Activated gamma-delta T cell (primary cell): ENCODE data around the gene NEURL1B.
"Not testable (repeated sequence)": the region's sequence is repeated elsewhere in the genome, so short reads cannot be mapped to it uniquely, and the experiment has no call there.

Experiments used
- DNase-seq: peaks from one replicate; lab custom pipeline; 2025; lab: John Stamatoyannopoulos, UW

NEURL1B gene

DNA sequence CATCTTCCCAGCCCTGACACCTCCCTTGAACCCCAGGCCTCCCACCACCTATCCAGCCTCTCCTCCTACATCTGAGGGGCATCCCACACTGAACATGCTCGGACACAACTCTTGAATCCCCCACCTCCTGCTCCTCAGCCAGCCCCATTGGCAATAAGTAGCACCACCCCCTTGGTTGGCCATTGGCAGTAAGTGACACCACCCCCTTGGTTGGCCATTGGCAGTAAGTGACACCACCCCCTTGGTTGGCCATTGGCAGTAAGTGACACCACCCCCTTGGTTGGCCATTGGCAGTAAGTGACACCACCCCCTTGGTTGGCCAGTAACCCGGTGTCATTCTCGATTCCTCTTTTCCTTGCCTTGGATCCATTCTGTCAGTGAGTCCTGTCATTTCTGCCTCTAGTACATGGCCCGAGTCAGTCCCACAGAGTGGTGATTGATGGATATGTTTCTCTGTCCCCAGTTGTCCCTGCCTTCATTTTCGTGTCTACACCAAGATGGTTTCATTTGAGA, 37.4 kb downstream of the NEURL1B start:
- not testable (repeated sequence) for DNase-seq

DNA sequence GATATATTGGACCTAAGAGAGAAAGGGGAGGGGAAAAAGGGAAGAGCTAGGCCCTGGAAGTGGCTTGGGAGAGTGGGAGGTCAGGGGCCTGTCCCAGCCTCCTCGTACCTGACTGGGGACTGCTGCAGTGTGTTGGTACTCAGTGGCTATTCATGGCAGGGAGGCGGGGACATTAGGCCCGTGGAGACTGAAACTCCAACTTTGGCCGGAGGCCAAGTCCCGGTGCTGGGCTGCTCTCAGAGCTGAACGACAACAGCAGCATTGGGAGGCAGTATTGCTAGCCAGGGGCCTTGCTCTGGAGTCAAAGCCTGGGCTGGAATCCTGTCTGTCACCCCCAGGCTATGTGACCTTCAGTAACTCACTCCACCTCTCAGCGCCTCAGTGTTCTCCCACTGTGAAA, 37.8 kb downstream of the NEURL1B start:
- no peak for DNase-seq

DNA sequence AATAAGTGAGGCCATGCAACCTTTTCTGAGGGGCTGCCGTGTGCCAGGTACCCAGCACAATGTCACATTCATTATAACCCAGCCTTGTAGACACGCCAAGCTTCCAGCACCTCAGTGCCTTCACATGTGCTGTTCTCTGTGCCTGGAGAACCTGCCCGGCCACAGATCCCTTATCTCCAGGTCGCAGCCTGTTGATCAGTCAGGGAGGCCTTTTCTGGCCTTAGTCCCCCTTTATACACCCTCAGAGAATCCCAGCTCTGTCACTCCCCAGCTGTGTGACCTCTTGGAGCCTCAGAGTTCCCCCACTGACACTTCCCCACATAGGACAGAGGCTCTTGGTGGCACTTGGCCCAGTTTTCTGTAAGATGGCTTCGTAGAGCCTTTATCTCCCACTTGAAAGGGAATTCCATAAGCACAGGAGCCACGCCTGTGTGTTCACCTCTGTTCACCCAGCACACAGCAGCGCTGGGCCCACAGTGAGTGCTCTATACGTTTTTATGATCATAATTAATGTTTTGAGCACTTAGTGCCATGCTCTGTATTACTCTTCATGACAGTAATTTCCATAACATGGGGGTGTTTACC, 38.7 kb downstream of the NEURL1B start:
- DNase-seq = no peak

DNA sequence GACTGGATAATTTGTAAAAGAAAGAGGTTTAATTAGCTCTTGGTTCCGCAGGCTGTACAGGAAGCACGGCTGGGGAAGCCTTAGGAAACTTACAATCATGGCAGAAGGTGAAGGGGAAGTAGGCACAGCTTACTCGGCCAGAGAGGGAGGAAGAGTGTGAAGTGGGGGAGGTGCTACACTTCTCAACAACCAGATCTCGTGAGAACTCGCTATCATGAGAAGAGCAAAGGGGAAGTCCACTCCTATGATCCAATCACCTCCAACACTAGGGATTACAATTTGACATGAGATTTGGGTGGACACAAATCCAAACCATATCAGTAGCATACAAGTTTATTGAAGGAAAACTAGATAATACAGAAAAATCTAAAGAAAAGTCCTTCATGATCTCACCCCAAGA, 39.9 kb downstream of the NEURL1B start:
- no peak for DNase-seq

DNA sequence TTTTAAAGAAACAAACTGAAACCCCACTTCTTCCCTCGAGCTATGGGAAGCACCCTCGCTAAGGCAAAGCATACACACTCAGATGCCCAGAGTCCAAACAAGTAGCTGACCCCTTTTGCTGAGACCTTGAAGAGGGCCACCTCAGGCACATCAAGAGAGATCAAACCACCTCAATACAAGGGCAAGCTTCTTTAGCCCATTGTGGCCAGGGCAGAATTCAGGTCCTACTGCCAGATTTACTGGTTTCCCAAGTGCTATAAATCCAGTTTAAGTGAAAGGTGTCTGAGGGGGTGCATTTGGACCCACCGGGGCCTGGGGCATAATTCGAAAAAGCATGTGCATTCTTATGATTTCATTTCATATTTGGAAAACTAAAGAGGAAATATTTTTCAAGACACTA, 40.4 kb downstream of the NEURL1B start:
- no peak for DNase-seq

DNA sequence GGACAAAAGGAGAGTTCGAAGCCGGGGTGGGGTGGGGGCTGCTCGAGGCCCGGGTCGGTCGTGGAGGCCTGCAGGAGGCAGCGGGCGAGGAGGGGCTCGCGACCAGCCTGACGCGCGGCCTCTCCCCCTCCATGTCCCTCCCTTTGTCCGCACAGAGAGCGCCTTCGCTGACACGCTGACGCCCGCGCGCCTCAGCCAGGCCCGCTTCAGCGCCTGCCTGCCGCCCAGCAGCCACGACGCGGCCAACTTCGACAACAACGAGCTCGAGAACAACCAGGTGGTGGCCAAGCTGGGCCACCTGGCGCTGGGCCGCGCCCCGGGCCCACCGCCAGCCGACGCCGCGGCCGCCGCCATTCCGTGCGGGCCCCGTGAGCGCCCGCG, 42.2 kb downstream of the NEURL1B start:
- no peak for DNase-seq

DNA sequence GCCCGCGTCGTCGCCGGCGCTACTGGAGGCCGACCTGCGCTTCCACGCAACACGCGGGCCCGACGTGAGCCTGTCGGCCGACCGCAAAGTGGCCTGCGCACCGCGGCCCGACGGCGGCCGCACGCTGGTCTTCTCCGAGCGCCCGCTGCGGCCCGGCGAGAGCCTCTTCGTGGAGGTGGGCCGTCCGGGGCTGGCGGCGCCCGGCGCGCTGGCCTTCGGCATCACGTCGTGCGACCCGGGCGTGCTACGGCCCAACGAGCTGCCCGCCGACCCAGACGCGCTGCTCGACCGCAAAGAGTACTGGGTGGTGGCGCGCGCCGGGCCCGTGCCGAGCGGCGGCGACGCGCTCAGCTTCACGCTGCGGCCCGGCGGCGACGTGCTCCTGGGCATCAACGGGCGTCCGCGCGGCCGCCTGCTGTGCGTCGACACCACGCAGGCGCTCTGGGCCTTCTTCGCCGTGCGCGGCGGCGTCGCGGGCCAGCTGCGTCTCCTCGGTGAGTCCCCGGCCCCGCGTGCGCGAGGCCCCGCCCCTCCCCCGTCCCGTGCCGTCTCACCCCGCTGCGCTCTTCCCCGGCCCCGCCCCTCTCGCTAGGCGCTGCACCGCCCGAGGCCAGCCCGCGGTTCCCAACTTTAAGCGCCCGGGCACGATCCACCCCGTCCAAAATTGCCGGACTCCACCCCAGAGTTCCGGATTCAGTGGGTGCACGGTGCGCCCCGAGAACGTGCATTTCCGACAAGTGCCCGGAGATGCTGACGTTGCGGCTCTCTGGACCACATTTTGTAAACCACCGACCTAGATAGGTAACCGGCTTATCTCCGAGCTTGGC, 42.8 kb downstream of the NEURL1B start:
- peak; percentile 39 for DNase-seq

DNA sequence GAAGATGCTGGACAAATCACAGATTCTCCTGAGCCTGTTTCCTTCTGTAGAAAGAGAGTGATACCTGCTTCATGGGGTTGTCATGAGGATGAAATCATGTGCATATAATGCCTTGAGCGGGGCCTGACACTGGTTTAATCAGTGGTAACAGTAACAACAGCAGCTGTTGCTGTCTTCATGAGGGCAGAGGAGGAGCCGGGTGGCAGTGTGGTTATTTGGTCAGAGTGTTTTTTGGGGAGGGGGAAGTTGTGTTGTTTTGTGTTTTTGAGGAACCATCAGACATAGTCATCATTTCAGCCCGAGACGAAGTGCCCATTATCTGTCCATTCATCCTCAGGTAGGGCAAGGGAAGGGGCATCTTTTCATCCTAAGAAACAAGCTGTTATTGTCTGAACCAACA, 44.0 kb downstream of the NEURL1B start:
- no peak for DNase-seq

DNA sequence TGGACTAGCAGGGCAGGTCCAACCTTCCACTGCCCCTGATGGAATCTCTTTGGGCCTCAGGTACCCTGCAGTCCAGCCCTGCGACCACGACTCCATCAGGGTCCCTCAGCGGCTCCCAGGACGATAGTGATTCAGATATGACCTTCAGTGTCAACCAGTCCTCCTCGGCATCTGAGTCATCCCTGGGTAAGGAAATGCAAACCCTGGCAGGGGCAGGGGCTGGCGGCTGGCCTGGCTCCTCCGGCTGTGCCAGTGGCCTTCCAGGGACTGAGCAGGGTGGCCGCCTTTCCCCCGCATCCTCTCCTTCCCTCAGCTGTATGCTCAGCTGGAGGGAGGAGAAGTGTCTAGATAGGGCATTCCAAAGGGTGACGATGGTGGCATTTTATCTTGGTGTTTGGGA, 45.0 kb downstream of the NEURL1B start:
- DNase-seq = no peak

DNA sequence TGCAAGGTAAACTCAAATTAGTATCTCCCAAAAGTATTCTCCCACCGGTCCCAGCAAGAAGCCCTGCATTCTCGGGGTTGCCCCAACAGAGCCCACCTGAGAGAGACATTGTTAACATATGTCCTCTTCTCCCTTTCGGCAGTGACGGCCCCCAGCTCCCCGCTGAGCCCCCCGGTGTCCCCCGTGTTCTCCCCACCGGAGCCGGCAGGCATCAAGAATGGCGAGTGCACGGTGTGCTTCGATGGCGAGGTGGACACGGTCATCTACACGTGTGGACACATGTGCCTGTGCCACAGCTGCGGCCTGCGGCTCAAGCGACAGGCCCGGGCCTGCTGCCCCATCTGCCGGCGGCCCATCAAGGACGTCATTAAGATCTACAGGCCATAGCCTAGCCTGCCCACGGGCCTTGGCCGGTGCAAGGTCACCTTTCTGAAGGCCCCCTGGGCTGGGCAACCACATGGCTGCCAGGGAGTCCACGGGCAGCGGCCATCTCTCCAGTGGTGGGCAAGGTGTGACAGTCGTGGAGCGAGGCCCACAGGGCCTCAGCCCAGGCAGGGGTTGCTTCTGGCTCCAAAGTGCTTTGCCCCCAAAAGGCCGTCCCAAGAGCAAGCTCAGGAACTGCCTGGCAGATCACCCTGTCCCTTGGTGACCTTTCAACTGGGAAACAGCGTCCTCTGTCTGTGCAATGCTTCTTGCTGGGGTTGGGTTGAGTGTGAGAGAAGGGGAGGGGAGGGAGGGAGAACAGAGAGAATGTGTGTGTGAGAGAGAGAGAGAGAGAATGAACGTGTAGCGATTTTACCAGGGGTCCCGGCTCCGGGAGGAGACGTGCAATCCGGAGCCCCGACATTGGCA, 45.7 kb downstream of the NEURL1B start:
- DNase-seq = no peak

DNA sequence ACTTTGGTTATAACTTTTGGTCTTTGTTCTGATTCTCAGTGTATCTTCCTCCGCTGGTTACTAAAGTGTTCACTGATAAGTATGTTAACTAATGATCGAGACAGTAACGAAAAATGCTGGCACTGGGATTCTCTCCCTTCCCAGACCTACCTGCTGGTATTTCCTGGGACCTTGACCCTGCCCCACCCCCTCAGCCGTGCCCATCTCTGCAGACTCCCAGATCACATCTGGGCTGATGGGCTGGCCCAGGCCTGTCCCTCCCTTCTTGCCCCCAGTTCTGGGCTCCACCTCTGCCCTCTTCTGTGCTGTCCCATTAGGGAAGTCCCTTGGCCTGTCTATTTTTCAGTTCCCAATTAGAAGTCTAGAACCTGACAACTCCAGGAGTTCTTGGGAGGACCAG, 46.9 kb downstream of the NEURL1B start:
- DNase-seq = no peak

DNA sequence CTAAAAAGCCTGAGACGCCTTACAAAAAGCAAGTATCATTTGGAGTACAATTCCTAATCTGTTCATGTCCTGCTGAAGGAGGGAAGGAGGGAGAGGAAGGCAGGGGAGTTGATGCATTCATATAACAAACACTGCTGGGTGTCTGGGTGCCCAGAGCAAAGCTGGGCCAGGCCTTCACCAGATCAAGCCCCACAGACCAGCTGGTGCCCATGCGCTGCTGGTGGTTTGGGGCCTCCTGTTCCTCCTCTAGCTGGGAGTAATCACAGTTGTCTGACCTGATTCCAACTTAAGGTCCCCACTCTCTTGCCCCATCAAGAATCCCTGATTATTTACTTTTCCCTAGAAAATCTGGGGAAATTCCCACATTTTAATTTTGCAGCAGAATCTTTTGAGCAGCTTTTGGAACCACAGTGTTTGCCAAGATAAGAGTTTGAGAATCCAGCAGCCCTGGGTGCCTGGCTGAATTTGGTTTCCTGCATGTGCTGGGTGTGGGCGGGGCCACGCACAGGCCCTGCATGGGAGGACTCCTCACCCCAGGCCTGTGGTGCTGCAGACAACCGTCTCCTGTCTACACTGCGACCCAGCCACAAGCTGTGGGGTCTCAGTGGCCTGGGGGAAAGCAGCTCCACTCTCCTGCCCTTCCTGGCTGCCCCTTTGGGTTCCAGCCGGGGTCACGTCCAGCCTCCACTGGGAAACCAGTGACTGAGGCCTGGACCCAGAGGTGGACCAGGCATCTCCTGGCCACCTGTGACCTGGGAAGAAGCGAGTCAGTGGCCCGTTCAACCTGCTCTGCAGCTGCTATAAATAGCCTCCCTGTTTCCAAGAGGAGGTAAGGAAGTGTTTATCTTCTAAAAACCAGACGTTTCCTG, 47.5 kb downstream of the NEURL1B start:
- DNase-seq = no peak

DNA sequence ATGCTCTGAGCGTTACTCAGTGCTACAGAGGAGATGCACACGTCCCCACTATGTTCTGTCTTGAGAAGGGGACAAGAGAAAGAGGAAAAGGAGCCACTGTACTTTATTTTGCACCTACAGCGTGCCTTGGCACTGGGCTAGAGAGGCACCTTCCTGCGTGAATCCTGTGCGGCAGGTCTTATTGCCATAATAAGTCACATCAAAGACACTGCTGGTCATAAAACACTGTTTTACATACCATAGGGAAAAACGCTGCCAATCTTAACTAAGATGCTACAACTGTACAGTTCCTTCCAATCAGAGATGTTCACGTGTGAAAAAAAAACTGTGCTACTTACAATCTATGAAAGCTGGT, 48.1 kb downstream of the NEURL1B start:
- DNase-seq = no peak

DNA sequence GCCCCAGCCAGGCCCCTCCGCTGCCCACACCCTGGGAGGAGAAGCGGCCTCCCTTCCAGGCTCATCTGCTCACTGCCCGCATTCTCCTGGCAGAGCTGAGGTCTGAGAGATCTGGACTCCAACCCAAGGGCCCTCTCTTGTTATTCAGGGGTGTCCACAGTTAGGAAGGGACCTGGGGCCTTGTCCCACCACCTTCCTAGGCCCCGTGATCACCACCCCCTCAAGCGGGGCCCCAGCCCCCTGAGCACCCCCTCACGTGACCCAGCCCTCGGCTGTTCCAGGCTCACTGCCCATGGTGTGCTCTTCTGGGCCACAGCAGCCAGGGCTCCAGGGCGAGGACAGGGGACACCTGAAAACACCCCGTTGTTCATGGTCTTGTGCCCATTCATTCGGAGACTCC, 48.7 kb downstream of the NEURL1B start:
- no peak for DNase-seq

DNA sequence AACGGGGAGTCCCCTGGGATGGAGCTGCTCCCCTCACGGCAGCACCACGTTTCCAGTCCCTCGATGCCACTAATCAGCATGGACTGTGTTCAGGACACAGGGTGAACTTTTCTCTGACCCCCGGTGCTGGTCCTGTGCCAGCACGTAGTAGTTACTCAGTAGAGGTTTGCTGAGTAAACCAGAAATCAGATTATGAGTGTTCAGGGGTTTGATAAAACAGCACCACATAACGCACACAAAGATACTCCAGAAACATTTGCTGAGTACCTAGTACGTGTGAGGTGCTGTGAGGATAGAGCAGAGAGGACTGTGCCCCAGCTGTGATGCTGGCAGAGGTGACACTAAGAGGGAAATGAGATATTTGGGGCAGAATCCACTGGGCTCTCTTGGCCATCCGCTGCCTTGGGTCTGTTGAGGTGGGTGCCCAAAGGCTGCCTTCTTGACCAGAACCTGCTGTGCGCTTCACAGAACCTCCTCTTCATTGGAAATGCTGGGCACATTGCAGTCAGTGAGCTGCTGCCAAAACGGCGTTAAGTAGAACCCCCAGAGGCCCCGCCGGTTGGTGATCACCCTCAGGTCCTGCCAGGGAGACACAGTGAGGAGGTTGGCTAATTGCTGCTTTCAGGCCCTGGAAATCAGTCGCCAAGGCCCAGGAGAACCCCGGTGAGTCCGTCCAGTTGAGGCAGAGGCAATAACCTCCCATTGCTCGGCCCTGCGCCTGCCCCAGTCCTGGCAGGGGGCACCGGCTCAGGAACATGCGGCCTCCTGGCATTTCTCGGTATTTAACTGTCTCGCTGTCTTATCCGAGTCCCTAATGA, 49.4 kb downstream of the NEURL1B start:
- no peak for DNase-seq

DNA sequence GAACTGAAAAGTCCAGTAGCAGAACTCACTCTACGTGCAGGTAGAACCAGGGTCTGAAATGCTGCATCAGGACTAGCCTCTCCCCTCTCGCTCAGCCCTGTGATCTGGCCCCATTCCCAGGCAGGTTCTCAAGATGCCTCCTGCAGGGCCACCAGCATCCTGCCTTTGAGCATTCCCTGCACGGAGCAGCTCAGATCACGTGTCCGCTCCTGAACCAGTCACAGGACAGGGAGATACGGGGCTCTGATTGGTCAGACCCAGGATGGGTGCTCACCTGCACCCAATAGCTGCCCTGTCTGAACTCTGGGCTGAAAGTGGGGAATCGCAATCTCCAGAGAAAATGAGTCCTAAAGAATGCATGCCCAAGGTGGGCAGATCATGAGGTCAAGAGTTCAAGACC, 50.8 kb downstream of the NEURL1B start:
- no peak for DNase-seq

DNA sequence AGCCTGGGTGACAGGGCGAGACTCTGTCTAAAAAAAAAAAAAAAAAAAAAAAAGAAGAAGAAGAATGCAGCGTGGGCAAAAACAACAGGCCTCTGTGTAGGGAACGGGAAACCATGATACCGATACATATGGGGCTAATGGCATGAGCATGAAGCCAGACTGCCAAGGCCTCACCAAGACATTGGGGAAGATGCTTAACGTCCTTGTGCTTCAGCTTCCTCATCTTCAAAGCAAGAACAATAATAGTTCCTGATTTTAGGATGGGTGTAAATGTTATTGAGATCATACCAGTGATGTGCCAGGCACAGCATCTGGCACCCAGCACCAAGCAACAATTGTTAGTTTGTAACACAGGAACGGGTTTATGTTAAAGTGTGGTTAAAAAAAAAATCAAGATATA, 51.4 kb downstream of the NEURL1B start:
- no peak for DNase-seq

DNA sequence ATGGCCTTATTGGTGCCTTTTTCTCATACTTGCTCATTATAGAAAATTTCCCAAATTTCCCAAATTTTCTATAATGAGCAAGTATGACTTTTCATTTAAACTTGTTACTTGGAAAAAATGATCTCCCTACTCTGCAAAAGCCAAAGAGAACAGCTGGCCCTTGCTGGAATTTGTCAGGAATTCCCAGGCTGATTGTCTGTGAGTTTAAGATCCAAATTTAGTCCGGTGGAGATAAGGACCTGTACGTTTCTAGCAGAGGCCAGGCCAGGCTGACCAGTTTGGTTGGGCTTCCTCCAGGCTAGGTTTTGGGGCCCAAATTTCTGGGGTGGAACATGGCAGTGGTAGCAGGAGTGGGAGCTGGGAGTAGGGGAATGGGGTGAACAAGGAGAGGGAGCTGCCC, 51.9 kb downstream of the NEURL1B start:
- DNase-seq = no peak

DNA sequence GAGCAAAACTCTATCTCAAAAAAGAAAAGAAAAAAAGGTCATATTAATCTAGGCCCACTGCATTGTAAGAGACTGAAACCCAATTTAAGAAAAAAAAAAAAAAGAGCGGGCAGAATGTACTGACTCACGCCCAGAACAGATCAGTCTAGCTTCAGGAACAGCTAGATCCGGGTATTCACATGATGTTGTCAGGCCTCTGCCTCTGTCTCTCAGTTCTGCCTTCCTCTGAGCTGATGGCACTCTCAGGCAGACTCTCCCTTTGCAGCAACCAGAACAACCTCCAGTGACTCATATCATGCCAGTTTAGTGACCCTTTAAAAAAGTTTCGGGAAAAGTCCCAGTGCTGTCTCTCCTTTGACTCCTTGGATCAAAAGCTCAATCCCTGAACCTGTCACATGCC, 53.0 kb downstream of the NEURL1B start:
- no peak for DNase-seq

DNA sequence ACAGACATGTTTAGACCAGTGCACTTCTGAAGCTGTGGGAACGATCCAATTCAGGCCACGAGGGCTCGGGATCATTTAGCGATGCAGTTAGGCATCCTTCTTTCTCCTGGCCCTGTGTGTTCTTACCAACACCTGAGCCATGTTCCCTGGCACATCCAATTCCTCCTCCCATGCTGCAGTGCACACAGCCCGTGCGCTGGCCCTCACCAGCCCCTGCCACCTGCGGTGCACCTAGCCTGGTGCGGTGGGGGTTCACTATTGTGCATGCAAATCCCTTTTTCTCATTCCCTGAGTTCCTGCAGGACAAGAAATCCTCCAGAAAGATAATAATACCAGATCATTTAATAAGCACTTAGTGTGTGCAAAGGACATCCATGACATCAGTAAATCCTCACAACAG, 53.5 kb downstream of the NEURL1B start:
- DNase-seq = no peak
